DOHH2 (cell line): ENCODE data around the gene LILRA2.

Experiments
- CTCF ChIP-seq: fragments of 200-600 bp; sonication (generic); IDR thresholded peaks from one replicate; pipeline ENCODE4 v1.5.1; 2014; ENCODE audit warnings: antibody characterized with exemption, mild to moderate bottlenecking, low read depth, low read length; ENCODE audit not compliant: poor library complexity, severe bottlenecking
- EZH2phosphoT487 ChIP-seq: fragments of 200-600 bp; sonication (generic); IDR thresholded peaks from 2 replicates; pipeline ENCODE4 v1.6.1; 2017; ENCODE audit warnings: borderline replicate concordance, mild to moderate bottlenecking, antibody characterized with exemption, low read length, moderate library complexity, mixed read lengths

- TF ChIP-seq CTCF (no peak), EZH2phosphoT487 (no peak)
Measured at GRCh38 chr19:54525636-54526035, 48.0 kb upstream of the LILRA2 start.
